Measurements from ENCODE around the gene TAF9B. TPM values are rescaled to one million over a fixed set of nuclear protein-coding genes. Genes with fewer than 3 reads are reported as not detected.

The TAF9B gene
- total RNA-seq (12.2 and 13.7 TPM in 2 replicates), polyA plus RNA-seq (2.2 and 2.5 TPM in 2 replicates), polyA minus RNA-seq (3.3 and 3.4 TPM in 2 replicates)
- 6.6 TPM for total RNA-seq (2013)

GRCh38 chrX:78139160-78140123, at the start of gene TAF9B:
TSS of gene TAF9B (minus strand) at chrX:78139650. CDS start at chrX:78139611, 39 bp downstream.
- peak within 1 kb of the TSS; percentile 83 for H3K9ac ChIP-seq (ENCODE audit: low read length)
- no peaks in the 10 kb centered on the region for H3K79me2 ChIP-seq (ENCODE audit: control insufficient read depth, insufficient read depth, low read length)
- TF ChIP-seq EZH2 (IDR thresholded peaks at IDR 0.05; ENCODE audit: borderline replicate concordance, insufficient read depth, low read depth, low read length, poor library complexity, severe bottlenecking), result no peak
- TF ChIP-seq CTCF (IDR thresholded peaks at IDR 0.05), result no peak
- Mint-ChIP-seq H3K4me3 (peak within 1 kb of the TSS; percentile 95), H3K27ac (peak within 1 kb of the TSS; percentile 90), H3K9me3 (ENCODE audit: insufficient read depth) (no peaks in the 10 kb centered on the region), H3K4me1 (peaks cover 6% of the 10 kb centered on the region), H3K27me3 (no peaks in the 10 kb centered on the region)
- H3K4me3 ChIP-seq (ENCODE audit: control extremely low read depth in 1 of 5, extremely low read depth in 1 of 5, insufficient read depth in 1 of 5, low read depth in 2 of 5, low read length in 4 of 5), result peak within 1 kb of the TSS; percentile 34 to 83 (median 77)
- H2AFZ ChIP-seq (ENCODE audit: insufficient read depth, low read depth, low read length, poor library complexity, severe bottlenecking), result peak within 1 kb of the TSS; percentile 78
- H3K4me1 ChIP-seq (ENCODE audit: control insufficient read depth in 2 of 2, insufficient read depth in 2 of 2, low read length in 2 of 2), result peaks cover 0 to 3% of the 10 kb centered on the region in 2 donors
- no peaks in the 10 kb centered on the region for H3K36me3 ChIP-seq (replicated peaks in 1 of 2; ENCODE audit: control extremely low read depth in 1 of 2, control insufficient read depth in 1 of 2, extremely low read depth in 1 of 2, insufficient read depth in 2 of 2, low read length in 1 of 2)
- no peaks in the 10 kb centered on the region for H4K20me1 ChIP-seq (ENCODE audit: control insufficient read depth, insufficient read depth, low read length, poor library complexity, severe bottlenecking)
- H3K4me2 ChIP-seq (replicated peaks; ENCODE audit: low read depth, low read length, poor library complexity, severe bottlenecking), result peak within 1 kb of the TSS; percentile 77
- 0% methylated on average over 51 of the region's 59 CpGs for WGBS (ENCODE audit: insufficient coverage)
- ChIA-PET POLR2A (interaction anchor here (0.6 kb wide), 2 partner anchors 37 to 146 kb away, joined by 3 to 5 read pairs; no protein-coding TSS in a partner anchor), CTCF (no interaction called here)
- ATAC-seq (ENCODE audit: low read depth) (peak; percentile 95), DNase-seq (peak; percentile 77)
- H3K27ac ChIP-seq (ENCODE audit: low read length in 2 of 2), result peak within 1 kb of the TSS; percentile 44 to 71
- H3K27me3 ChIP-seq (replicated peaks in 1 of 4; ENCODE audit: control extremely low read depth in 1 of 4, control insufficient read depth in 3 of 4, insufficient read depth in 4 of 4, low read length in 3 of 4), result no peaks in the 10 kb centered on the region
- intact Hi-C loops (cut with micrococcal nuclease), result loop anchor here (1.0 to 10.0 kb wide), 5 partner anchors 35 to 1125 kb away; partner anchors contain the start of genes ATP7A and PGK1
- H3K9me3 ChIP-seq (ENCODE audit: control extremely low read depth in 1 of 3, control insufficient read depth in 2 of 3, insufficient read depth in 1 of 3, low read length in 2 of 3), result no peaks in the 10 kb centered on the region

- no peak overlapping the region for H3K27ac Mint-ChIP-seq
- ChIA-PET CTCF (no interaction called here), POLR2A (no interaction called here)
- H3K4me3 Mint-ChIP-seq, result no peak overlapping the region
- H3K9ac ChIP-seq (ENCODE audit: low read length), result no peak overlapping the region
- no peaks in the 10 kb centered on the region for H3K4me1 Mint-ChIP-seq
- peaks cover 3% of the 10 kb centered on the region for H3K27me3 Mint-ChIP-seq
- ATAC-seq (ENCODE audit: low read depth), result no peak
- no peaks in the 10 kb centered on the region for H3K36me3 ChIP-seq (replicated peaks in 1 of 2; ENCODE audit: control extremely low read depth in 1 of 2, control insufficient read depth in 1 of 2, extremely low read depth in 1 of 2, insufficient read depth in 2 of 2, low read length in 1 of 2)
- no peaks in the 10 kb centered on the region for H3K9me3 Mint-ChIP-seq (ENCODE audit: insufficient read depth)
- intact Hi-C loops (cut with micrococcal nuclease), result no loop called here
- H3K9me3 ChIP-seq (ENCODE audit: control extremely low read depth in 1 of 3, control insufficient read depth in 2 of 3, insufficient read depth in 1 of 3, low read length in 2 of 3), result no peaks in the 10 kb centered on the region
- H2AFZ ChIP-seq (ENCODE audit: insufficient read depth, low read depth, low read length, poor library complexity, severe bottlenecking), result no peak overlapping the region
- no peak overlapping the region for H3K4me3 ChIP-seq (ENCODE audit: control extremely low read depth in 1 of 5, extremely low read depth in 1 of 5, insufficient read depth in 1 of 5, low read depth in 2 of 5, low read length in 4 of 5)
- no peak overlapping the region for H3K4me2 ChIP-seq (replicated peaks; ENCODE audit: low read depth, low read length, poor library complexity, severe bottlenecking)
- 93% methylated on average over 4 of the region's 7 CpGs for WGBS (ENCODE audit: insufficient coverage)
- TF ChIP-seq EZH2 (IDR thresholded peaks at IDR 0.05; ENCODE audit: borderline replicate concordance, insufficient read depth, low read depth, low read length, poor library complexity, severe bottlenecking), result no peak
- TF ChIP-seq CTCF (IDR thresholded peaks at IDR 0.05), result no peak
- no peaks in the 10 kb centered on the region for H4K20me1 ChIP-seq (ENCODE audit: control insufficient read depth, insufficient read depth, low read length, poor library complexity, severe bottlenecking)
- DNase-seq, result no peak
- no peak overlapping the region for H3K27ac ChIP-seq (ENCODE audit: low read length in 2 of 2)
- no peaks in the 10 kb centered on the region for H3K4me1 ChIP-seq (ENCODE audit: control insufficient read depth in 2 of 2, insufficient read depth in 2 of 2, low read length in 2 of 2)
- H3K79me2 ChIP-seq (ENCODE audit: control insufficient read depth, insufficient read depth, low read length), result no peaks in the 10 kb centered on the region
- no peaks in the 10 kb centered on the region for H3K27me3 ChIP-seq (replicated peaks in 1 of 4; ENCODE audit: control extremely low read depth in 1 of 4, control insufficient read depth in 3 of 4, insufficient read depth in 4 of 4, low read length in 3 of 4)
Observed at GRCh38 chrX:78182881-78183280, 43.4 kb upstream of the TAF9B start.
